Activated T-cell treated with anti-CD3 and anti-CD28 coated beads, Interleukin-2, amount 50 U/mL, for 4 hours (primary cell): Measurements from ENCODE around the gene RPUSD3. TPM values are rescaled to one million over a fixed set of nuclear protein-coding genes. Genes with fewer than 3 reads are reported as not detected.
A peak's percentile ranks its signal among the peaks of the same experiment; 100 is the strongest.
"Not testable (repeated sequence)": the region's sequence is repeated elsewhere in the genome, so short reads cannot be mapped to it uniquely, and the experiment has no call there.

Experiments used
- ATAC-seq, 2 donors: fragments of 200-7000 bp; cut with Tn5 transposase; one replicate each; pipeline ENCODE4 v1.10.0; 2021
- DNase-seq: peaks from one replicate; pipeline ENCODE4 v3.0.0-alpha.2; 2020
- H3K27me3 Mint-ChIP-seq: one replicate; pipeline ENCODE4 v1.8.0; 2021; ENCODE audit warnings: low read depth, mixed read lengths
- H3K36me3 Mint-ChIP-seq: one replicate; pipeline ENCODE4 v1.8.0; 2022; ENCODE audit warnings: mixed read lengths; ENCODE audit not compliant: insufficient read depth
- H3K4me1 Mint-ChIP-seq: one replicate; pipeline ENCODE4 v1.8.0; 2021; ENCODE audit warnings: low read depth, mixed read lengths
- H3K4me3 Mint-ChIP-seq: one replicate; pipeline ENCODE4 v1.8.0; 2021; ENCODE audit warnings: mild to moderate bottlenecking, moderate library complexity, mixed read lengths
- H3K9me3 Mint-ChIP-seq: one replicate; pipeline ENCODE4 v1.8.0; 2021; ENCODE audit warnings: mixed read lengths
- total RNA-seq, 3 donors: library from RNA; stranded (reverse); gene quantifications; one replicate each; pipeline ENCODE4 v1.2.1, GENCODE V29; 2021

Gene RPUSD3
- total RNA-seq, 3 donors from 2014 or later: 56.5 to 70.3 (median 69.0) TPM

DNA sequence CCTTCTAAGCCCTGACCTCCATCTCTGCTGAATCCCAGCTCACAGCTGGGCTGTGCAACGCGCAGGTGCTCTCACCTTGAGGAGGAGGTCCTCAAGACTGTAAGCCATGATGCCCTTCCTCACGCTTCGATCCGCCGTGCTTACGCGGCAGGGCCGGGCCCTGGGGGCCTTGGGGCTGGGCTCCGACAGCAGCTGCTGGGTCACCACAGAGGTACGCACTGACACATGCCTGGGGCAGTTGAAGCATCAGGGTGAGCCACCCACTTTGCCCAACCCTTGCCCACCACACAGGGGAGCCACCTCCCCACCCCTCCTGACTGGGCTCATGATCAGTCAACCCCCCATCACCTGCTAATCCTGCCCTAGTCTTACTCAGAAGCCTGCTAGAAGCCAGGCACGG lies 33.2 kb upstream of the RPUSD3 start:
- no peaks in the 10 kb centered on the region for H3K9me3 Mint-ChIP-seq
- no peaks in the 10 kb centered on the region for H3K36me3 Mint-ChIP-seq
- no peaks in the 10 kb centered on the region for H3K4me1 Mint-ChIP-seq
- H3K4me3 Mint-ChIP-seq: no peak overlapping the region
- DNase-seq: no peak
- peak in 1 of 2 donors; percentile 34 for ATAC-seq
- no peaks in the 10 kb centered on the region for H3K27me3 Mint-ChIP-seq

DNA sequence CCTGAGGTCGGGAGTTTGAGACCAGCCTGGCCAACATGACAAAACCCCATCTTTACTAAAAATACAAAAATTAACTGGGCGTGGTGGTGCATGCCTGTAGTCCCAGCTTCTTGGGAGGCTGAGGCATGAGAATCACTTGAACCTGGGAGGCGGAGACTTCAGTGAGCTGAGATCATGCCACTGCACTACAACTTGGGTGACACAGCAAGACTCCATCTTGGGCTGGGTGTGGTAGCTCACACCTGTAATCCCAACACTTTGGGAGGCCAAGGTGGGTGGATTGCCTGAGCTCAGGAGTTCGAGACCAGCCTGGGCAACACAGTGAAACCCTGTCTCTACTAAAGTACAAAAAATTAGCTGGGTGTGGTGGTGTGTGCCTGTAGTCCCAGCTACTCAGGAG lies 32.4 kb upstream of the RPUSD3 start:
- H3K36me3 Mint-ChIP-seq, H3K4me1 Mint-ChIP-seq, H3K4me3 Mint-ChIP-seq, ATAC-seq, H3K27me3 Mint-ChIP-seq, H3K9me3 Mint-ChIP-seq, DNase-seq: not testable (repeated sequence)

DNA sequence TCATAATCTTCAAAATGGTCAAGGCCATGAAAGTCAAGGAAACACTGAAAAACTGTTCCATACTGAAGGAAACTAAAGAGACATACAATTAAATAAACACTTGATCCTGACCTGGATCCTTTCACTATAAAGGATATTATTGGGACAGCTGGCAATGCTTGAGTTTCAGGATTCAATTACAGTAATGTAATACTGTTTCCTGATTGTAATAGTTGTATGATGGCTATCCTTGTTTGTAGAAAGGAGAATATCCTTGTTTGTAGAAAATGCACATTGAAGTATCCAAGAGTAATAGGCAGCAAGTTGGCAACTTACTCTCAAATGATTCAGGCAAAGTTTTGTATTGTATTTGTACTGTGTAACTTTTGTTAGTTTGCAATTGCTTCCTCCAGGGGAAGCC lies 31.6 kb upstream of the RPUSD3 start:
- ATAC-seq (no peak), DNase-seq (no peak)
- Mint-ChIP-seq H3K9me3 (no peaks in the 10 kb centered on the region), H3K27me3 (no peaks in the 10 kb centered on the region), H3K4me3 (no peak overlapping the region), H3K4me1 (no peaks in the 10 kb centered on the region), H3K36me3 (no peaks in the 10 kb centered on the region)

DNA sequence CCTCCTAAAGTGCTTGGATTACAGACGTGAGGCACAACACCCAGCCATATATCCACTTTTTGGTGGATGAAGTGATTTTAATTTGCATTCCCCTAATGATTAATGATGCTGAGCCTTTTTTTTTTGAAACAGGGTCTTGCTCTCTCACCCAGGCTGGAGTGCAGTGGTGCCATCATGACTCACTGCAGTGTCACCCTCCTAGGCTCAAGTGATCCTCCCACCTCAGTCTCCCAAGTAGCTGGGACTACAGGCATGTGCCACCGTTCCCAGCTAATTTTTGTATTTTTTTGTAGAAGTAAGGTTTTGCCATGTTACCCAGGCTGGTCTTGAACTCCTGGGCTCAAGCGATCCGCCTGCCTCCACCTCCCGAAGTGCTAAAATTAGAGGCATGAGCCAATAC lies 28.3 kb upstream of the RPUSD3 start:
- H3K9me3 Mint-ChIP-seq, H3K36me3 Mint-ChIP-seq, ATAC-seq, H3K27me3 Mint-ChIP-seq, H3K4me1 Mint-ChIP-seq, DNase-seq, H3K4me3 Mint-ChIP-seq: not testable (repeated sequence)

DNA sequence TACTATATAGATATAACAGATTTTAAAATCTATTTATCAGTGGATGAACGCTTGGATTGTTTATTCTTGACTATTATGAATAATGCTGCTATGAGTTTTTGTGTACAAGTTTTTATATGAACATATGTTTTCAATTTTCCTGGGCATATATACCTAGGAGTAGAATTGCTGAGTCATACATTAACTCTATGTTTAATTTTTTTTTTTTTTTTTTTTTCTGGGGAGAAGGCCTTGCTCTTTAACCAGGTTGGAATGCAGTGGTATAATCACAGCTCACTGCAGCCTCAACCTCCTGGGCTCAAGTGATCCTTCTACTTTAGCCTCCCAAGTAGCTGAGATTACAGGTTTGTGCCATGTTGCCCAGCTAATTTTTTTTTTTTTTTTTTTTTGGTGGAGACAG lies 27.2 kb upstream of the RPUSD3 start:
- no peak overlapping the region for H3K4me3 Mint-ChIP-seq
- H3K4me1 Mint-ChIP-seq: no peaks in the 10 kb centered on the region
- H3K27me3 Mint-ChIP-seq: no peaks in the 10 kb centered on the region
- no peak for DNase-seq
- no peaks in the 10 kb centered on the region for H3K36me3 Mint-ChIP-seq
- no peak for ATAC-seq
- H3K9me3 Mint-ChIP-seq: no peaks in the 10 kb centered on the region

DNA sequence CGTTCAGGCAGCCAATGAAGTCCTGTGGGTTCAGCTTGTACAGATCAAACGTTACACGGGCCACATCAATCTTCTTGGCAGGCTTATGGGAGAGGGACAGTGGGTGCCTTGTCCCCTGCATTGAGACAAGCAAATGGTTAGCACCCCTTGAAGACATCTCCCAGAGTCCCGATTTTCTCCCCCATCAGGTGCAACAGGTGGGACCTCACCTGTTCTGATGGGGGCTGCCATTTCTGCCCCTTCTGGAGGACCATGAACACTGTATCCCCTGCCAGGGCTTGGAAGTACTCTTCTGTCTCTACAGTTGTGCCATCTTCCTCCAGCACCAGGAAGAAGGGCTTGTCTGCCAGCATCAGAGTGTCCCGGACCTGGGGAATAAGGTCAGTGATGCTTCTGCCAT lies 26.1 kb upstream of the RPUSD3 start:
- H3K9me3 Mint-ChIP-seq: no peaks in the 10 kb centered on the region
- H3K36me3 Mint-ChIP-seq: no peaks in the 10 kb centered on the region
- ATAC-seq (no peak), DNase-seq (no peak)
- no peaks in the 10 kb centered on the region for H3K4me1 Mint-ChIP-seq
- H3K27me3 Mint-ChIP-seq: no peaks in the 10 kb centered on the region
- H3K4me3 Mint-ChIP-seq: no peak overlapping the region

DNA sequence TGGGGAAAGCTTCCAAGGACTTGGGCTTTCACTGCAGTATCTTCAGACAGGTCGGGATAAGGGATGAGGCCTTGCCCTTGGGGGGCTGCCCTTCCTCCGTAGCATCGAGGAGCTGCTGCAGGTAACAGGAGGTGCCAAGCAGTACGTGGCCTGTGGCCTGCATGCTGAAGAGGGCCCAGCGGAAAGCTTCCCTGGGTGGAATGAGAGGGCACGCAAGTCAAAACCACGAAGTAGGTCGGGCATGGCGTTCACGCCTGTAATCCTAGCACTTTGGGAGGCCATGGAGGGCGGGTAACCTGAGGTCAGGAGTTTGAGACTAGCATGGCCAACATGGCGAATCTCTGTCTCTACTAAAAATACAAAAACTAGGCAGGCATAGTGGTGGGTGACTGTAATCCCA lies 23.3 kb upstream of the RPUSD3 start:
- ATAC-seq (no peak), DNase-seq (no peak)
- Mint-ChIP-seq H3K4me3 (no peak overlapping the region), H3K4me1 (peaks cover 2% of the 10 kb centered on the region), H3K9me3 (no peaks in the 10 kb centered on the region), H3K27me3 (peaks cover 7% of the 10 kb centered on the region), H3K36me3 (no peaks in the 10 kb centered on the region)

DNA sequence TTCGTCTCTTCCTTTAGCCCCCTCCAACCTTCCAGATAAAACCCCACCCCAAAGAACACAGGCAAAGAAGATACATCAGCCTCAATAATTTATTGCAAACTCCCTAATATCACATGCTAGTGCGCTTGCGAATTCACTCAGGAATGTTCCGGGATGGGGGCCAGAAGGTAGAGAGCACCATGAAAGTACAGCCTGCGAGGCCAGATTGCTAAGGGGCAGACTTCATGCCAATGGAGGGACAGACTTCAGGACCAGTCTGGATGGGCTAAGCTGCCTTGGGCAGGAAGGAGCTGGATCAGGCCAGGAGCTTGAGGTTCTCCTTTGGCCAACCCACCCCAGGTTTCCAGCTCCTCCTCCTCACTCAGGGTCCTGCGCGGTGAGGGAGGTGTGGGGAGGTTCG lies 22.8 kb upstream of the RPUSD3 start:
- ATAC-seq (no peak), DNase-seq (no peak)
- peaks cover 2% of the 10 kb centered on the region for H3K4me1 Mint-ChIP-seq
- peaks cover 10% of the 10 kb centered on the region for H3K27me3 Mint-ChIP-seq
- no peaks in the 10 kb centered on the region for H3K9me3 Mint-ChIP-seq
- H3K4me3 Mint-ChIP-seq: no peak overlapping the region
- no peaks in the 10 kb centered on the region for H3K36me3 Mint-ChIP-seq

DNA sequence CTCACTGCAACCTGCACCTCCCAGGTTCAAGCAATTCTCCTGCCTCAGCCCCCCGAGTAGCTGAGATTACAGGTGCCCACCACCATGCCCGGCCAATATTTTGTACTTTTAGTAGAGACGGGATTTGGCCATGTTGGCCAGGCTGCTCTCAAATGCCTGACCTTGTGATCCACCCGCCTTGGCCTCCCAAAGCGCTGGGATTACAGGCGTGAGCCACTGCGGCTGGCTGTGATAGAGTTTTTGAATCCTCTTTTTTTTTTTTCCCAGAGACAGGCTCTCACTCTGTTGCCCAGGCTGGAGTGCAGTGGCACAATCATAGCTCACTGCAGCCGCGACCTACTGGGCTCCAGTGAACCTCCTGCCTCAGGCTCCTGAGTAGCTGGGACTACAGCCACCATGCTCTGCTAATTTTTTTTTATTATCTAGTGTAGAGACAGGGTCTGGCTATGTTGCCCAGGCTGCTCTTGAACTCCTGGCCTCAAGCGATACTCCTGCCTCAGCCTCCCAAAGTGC lies 21.4 kb upstream of the RPUSD3 start:
- not testable (repeated sequence) for DNase-seq, H3K27me3 Mint-ChIP-seq, H3K4me3 Mint-ChIP-seq, H3K4me1 Mint-ChIP-seq, H3K36me3 Mint-ChIP-seq, ATAC-seq, H3K9me3 Mint-ChIP-seq

DNA sequence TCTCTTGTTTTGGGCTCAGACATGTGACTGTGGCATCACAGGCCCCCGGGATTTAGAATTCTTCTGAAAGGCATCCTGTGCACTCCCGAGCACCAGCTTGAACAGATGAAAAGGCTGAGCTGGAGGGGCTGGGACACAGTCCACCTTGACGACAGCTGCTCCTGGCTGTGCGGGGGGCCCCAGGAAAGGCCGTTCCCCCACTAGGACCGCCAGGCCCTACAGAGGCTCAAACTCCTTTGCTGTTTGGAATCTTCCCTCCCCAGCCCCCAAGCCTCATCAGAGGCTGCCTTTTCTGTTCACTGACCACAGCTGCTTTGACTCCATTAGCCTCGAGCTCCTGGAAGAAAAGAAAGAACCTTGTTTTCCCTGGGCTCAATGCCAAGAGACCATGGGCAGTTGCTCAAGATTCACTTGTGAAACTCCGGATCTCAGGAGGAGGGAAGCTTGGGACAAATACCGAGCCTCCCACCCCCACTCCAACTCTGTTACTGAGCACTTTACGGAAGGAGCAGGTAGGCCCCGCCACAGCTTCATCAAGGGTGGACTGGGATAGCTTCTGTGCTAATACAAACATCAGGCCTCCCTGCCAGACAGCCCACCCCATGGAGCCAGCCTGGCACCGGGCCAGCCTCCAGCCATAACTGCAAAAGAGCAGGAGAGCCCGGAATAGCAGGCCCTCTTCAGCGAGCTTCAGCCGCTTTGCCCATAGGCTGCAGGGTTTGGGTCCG lies 20.6 kb upstream of the RPUSD3 start:
- H3K36me3 Mint-ChIP-seq: no peaks in the 10 kb centered on the region
- no peak overlapping the region for H3K4me3 Mint-ChIP-seq
- ATAC-seq: no peak
- DNase-seq: no peak
- peaks cover 10% of the 10 kb centered on the region for H3K27me3 Mint-ChIP-seq
- H3K9me3 Mint-ChIP-seq: no peaks in the 10 kb centered on the region
- H3K4me1 Mint-ChIP-seq: peaks cover 2% of the 10 kb centered on the region

DNA sequence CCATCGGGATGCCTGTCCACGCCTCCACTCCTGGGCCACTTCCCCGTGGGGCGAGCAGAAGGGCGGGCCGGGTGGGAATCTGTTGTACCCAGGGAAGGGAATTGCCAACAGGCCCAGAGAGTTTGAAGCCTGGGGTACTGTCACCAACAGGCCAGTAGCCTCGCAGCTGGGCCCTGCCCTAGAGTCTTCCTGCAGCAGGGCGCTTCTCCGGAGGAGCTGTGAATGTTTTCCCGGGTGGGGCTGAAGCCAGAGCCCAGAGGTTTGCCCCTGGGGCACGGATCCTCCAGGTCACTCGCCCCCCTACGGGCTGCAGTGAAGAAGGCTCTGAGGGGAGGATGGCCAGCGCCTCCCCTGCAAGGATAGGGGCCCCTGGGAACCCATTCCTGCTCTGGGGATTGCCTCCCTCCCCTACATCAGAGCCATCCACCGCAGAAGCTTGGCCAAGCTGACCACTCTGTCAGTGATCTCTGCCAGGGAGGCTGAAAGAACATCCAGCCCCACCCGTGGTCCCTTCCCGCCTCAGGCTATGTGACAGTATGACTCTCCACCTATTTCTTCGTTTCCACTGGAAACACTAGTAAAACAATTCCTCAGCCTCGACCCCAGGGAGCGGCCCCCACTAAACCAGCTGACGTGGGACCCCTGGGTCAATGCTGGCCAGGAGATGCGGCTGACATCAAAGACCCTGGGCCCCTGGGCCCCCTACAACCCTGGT lies 19.4 kb upstream of the RPUSD3 start:
- H3K4me3 Mint-ChIP-seq: no peak overlapping the region
- no peak for DNase-seq
- no peaks in the 10 kb centered on the region for H3K36me3 Mint-ChIP-seq
- ATAC-seq: peak in 1 of 2 donors; percentile 16
- H3K4me1 Mint-ChIP-seq: peaks cover 2% of the 10 kb centered on the region
- peaks cover 10% of the 10 kb centered on the region for H3K27me3 Mint-ChIP-seq
- no peaks in the 10 kb centered on the region for H3K9me3 Mint-ChIP-seq

DNA sequence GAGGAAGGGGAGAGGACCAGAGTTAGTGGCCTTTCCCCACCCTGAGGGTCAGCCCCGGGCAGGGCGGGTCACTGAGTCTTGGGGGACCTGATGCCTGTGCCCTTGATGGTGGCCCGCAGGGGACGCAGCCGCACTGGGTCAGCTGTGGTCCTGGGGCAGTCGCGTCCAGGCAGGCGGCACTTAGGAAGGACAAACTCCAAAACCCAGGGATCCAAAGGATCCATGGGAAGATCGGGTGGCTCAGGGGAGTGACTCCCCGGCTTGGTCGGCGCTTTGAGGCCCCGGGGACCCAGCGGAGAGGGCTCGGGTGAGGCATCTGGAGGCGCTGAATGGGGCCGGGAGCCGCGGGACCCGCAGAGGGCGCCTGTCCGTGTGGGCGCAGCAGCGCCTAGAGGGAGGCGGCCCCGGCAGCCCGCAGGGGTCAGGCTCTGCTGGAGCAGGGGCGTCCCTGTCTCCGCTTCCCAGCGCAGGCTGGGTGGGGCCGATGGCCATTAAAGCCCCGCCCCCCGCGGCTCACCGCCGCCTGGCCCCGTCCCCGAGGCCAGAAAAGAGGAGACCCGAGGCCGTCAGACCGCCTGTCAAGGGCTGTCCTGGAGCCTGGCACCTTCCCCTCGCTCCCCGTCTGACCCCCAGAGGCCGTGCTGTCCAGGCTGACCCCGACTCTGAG lies 18.7 kb upstream of the RPUSD3 start:
- no peak overlapping the region for H3K4me3 Mint-ChIP-seq

DNA sequence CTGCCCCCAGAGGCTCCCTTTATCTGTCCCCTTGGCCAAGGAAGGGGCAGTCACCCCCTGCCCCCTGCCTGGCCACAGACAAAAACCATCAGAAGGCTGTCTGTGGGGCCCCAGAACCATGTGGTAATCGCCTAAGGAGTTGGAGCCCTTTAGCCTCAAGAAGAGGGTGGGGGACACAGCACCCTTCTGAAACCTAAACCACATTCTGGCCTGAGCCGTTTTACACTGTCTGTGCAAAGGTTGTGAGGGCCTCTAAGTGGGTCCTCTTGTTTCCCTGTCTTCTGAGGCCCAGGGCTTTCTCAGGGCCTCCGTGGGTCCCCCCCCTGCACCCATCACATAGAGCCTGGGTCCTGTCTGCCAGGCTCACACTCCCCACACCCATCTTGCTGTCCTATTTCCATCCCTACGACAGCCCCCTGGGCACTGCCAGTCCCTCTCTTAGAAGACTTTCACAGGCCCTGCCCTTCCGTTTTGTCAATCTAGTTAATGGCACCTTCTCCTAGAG lies 17.9 kb upstream of the RPUSD3 start:
- Mint-ChIP-seq H3K4me1 (peaks cover 2% of the 10 kb centered on the region), H3K4me3 (no peak overlapping the region)
- no peak for ATAC-seq

More for the DNA sequence above, 18.7 kb upstream of the RPUSD3 start:
- peaks cover 10% of the 10 kb centered on the region for H3K27me3 Mint-ChIP-seq
- no peaks in the 10 kb centered on the region for H3K9me3 Mint-ChIP-seq
- DNase-seq (peak; percentile 27), ATAC-seq (peak; percentile 85 to 91)
- no peaks in the 10 kb centered on the region for H3K36me3 Mint-ChIP-seq
- H3K4me1 Mint-ChIP-seq: peaks cover 2% of the 10 kb centered on the region

DNA sequence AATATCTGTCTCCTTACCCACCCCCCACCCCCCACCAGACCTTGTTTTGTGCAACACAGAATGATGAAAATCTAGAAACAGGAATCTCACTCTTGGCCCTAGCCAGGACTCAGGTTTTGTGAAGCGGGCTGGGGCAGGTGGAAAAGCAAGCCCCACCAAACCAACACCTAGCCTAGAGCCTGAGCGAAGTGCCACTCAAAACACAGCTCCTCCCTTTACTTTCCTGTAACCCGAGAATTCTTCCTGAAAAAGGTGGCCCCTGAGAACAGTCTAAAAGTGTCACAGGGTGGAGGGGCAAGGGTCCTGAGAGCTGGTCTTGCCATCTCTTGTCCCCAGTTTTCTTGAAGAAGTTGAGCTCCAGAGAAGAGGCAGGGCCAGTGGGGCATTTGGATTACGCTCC lies 17.4 kb upstream of the RPUSD3 start:
- Mint-ChIP-seq H3K4me1 (peaks cover 2% of the 10 kb centered on the region), H3K27me3 (peaks cover 10% of the 10 kb centered on the region), H3K9me3 (no peaks in the 10 kb centered on the region), H3K36me3 (no peaks in the 10 kb centered on the region), H3K4me3 (no peak overlapping the region)
- DNase-seq (no peak), ATAC-seq (no peak)

More for the DNA sequence above, 17.9 kb upstream of the RPUSD3 start:
- Mint-ChIP-seq H3K27me3 (peaks cover 10% of the 10 kb centered on the region), H3K36me3 (no peaks in the 10 kb centered on the region), H3K9me3 (no peaks in the 10 kb centered on the region)
- DNase-seq: no peak
